Muscle layer of duodenum (tissue), 2 donors: ENCODE results near the gene FAM234A.

Experiments
- H3K27ac ChIP-seq: one replicate; pipeline ENCODE4 v1.7.0; 2013; ENCODE audit warnings: mild to moderate bottlenecking, low read length
- H3K27me3 ChIP-seq: one replicate; pipeline ENCODE4 v1.7.0; 2013; ENCODE audit warnings: low read depth, mild to moderate bottlenecking, control low read depth, low read length
- H3K36me3 ChIP-seq, 2 donors: one replicate each; pipeline ENCODE4 v1.7.0; 2013; ENCODE audit warnings: low read length in 2 of 2, control low read depth in 1 of 2, mild to moderate bottlenecking in 1 of 2; ENCODE audit not compliant: insufficient read depth in 2 of 2, control insufficient read depth in 1 of 2
- H3K4me1 ChIP-seq, 2 donors: one replicate each; pipeline ENCODE4 v1.7.0; 2013; ENCODE audit warnings: low read length in 2 of 2, mild to moderate bottlenecking in 2 of 2, control low read depth in 1 of 2, moderate library complexity in 1 of 2; ENCODE audit not compliant: insufficient read depth in 2 of 2, control insufficient read depth in 1 of 2
- H3K4me3 ChIP-seq, 2 donors: one replicate each; pipeline ENCODE4 v1.7.0; 2013; ENCODE audit warnings: low read length in 2 of 2, low read depth in 1 of 2, mild to moderate bottlenecking in 1 of 2
- H3K9me3 ChIP-seq, 2 donors: one replicate each; pipeline ENCODE4 v1.7.0; 2013; ENCODE audit warnings: low read length in 2 of 2, control low read depth in 1 of 2, mild to moderate bottlenecking in 1 of 2; ENCODE audit not compliant: control insufficient read depth in 1 of 2
- donor health status: healthy.

The FAM234A gene

DNA sequence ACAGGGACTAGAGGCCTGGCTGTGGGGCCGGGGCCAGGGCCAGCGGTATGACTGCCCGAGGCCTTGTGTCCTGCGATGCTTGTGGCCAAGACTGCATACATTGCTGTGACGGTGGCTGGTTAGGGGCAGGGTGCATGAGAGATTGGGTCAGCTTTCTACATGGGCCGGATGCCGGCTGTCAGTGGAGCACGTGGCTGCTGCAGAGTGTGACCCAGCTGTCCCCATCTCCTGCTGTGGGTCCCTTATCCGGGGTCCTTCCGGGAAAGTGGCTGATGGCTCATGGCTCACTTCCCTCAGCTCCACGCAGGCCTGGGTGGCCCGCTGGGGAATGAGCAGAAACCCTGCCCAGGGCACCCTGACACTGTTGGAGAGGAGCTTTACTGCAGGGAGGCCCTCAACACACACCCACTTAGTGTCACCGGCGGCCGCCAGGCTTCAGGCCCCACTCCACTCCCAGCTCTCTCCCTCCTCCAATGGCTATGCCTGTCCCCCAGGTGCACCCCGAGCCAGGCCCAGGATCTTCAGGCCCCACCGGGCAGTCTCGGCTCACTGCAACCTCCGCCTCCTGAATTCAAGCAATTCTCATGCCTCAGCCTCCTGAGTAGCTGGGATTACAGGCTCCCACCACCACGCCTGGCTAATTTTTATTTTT is 41.9 kb downstream of the FAM234A start:
- Histone ChIP-seq H3K27ac (no peak overlapping the region), H3K36me3 (no peaks in the 10 kb centered on the region), H3K4me3 (peak overlapping the region in 1 of 2 donors; percentile 40), H3K27me3 (no peaks in the 10 kb centered on the region), H3K4me1 (peaks cover 0 to 28% of the 10 kb centered on the region in 2 donors), H3K9me3 (no peaks in the 10 kb centered on the region)

DNA sequence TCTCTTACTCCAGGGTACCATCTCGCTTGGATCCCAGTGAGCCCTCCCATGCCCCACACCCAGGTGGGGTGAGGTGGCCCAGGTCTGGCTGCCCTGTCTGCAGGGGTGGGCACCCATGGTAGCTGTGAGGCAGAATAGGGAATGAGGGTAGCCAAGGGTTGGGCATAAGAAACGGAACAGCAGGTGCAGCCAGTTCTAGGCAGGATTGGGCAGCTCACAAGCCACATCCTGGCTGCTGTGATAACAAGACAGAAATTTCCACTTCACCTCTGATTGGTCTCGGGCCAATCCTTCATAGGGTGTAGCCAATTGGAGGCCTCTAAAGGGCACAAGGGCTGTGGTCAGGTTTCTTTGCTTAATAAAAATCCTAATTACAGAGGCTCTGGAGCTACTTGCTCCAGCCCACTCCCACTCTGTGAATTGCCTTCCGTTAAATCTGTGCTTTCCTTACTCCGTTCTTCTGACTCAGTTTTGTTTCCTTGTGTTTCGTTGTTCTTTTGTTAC is 44.3 kb downstream of the FAM234A start:
- Histone ChIP-seq H3K36me3 (no peaks in the 10 kb centered on the region), H3K4me1 (peaks cover 0 to 30% of the 10 kb centered on the region in 2 donors), H3K27ac (no peak overlapping the region), H3K4me3 (no peak overlapping the region), H3K9me3 (no peaks in the 10 kb centered on the region), H3K27me3 (no peaks in the 10 kb centered on the region)

DNA sequence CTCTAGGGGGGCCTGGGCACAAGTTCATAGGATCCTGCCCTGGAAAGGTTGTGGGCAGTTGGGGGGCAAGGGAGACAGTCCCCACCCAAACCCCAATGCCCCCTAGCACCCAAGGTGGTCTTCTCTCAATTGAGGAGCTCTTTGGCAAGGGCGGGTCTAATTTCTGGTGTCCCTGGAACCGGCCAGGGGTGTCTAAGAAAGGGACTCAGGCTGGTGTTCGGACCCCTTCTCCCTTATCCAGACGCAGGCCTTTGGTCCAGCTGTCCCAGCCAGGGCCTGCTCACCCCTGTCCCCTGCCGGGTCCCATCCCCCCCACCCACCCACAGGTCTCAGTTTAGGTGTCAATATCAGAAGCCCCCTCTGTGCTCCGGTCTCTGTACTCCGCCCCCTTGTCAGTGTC is 44.9 kb downstream of the FAM234A start:
- Histone ChIP-seq H3K27me3 (no peaks in the 10 kb centered on the region), H3K4me3 (no peak overlapping the region), H3K27ac (no peak overlapping the region)

DNA sequence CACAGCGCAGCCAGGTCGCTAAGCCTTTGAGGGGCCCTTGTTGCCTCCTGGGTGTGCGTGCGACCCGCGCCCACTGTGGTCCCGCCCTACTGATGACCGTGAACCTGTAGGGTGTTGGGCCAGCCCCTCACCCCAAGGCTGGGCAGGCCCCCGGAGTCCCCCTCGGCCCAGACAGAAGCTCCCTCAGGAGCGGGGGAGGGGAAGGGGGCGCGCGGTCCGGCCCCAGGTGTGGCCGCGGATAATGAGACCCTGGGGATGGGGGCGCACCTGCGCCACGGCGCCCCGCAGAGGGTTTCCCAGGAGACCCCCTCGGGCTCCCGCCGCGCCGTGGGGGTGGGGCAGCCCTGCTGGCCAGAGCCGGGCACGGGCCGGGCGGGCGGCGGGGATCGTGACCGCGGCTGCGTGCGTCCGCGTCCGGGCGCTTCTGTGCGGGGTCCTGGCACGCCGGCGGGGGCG is 45.4 kb downstream of the FAM234A start:
- Histone ChIP-seq H3K36me3 (no peaks in the 10 kb centered on the region), H3K9me3 (no peaks in the 10 kb centered on the region), H3K27ac (no peak overlapping the region), H3K4me1 (peaks cover 0 to 24% of the 10 kb centered on the region in 2 donors), H3K4me3 (peak overlapping the region in 1 of 2 donors; percentile 44), H3K27me3 (no peaks in the 10 kb centered on the region)

More for the DNA sequence above, 44.9 kb downstream of the FAM234A start:
- Histone ChIP-seq H3K36me3 (no peaks in the 10 kb centered on the region), H3K4me1 (peaks cover 0 to 29% of the 10 kb centered on the region in 2 donors), H3K9me3 (no peaks in the 10 kb centered on the region)

DNA sequence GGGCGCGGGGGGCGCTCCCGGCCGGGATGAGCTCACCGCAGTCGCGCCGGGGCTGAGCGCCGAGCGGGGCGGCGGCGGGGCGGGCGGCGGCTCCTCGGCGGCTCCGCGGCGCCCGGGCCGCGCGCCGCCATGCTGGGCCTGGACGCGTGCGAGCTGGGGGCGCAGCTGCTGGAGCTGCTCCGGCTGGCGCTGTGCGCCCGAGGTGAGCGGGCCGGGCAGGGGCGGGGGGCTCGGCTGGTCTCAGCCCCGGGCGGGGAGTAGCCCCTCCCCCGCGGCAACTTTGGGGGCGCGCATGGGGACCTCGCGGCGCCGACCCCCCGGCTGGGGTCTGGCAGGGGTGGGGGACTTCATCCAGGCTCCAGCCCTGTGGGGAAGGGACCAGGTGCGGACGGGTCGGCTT is 45.9 kb downstream of the FAM234A start, which contains the start of gene ARHGDIG:
Gene ARHGDIG (plus strand): TSS at position 40 of the 400 bp plus-strand sequence. CDS start 90 bp downstream, at position 130.
- Histone ChIP-seq H3K4me3 (peak within 1 kb of the TSS in 1 of 2 donors; percentile 44), H3K27me3 (no peaks in the 10 kb centered on the region), H3K9me3 (no peaks in the 10 kb centered on the region), H3K4me1 (peaks cover 0 to 20% of the 10 kb centered on the region in 2 donors), H3K36me3 (no peaks in the 10 kb centered on the region), H3K27ac (no peak within 1 kb of the TSS)

DNA sequence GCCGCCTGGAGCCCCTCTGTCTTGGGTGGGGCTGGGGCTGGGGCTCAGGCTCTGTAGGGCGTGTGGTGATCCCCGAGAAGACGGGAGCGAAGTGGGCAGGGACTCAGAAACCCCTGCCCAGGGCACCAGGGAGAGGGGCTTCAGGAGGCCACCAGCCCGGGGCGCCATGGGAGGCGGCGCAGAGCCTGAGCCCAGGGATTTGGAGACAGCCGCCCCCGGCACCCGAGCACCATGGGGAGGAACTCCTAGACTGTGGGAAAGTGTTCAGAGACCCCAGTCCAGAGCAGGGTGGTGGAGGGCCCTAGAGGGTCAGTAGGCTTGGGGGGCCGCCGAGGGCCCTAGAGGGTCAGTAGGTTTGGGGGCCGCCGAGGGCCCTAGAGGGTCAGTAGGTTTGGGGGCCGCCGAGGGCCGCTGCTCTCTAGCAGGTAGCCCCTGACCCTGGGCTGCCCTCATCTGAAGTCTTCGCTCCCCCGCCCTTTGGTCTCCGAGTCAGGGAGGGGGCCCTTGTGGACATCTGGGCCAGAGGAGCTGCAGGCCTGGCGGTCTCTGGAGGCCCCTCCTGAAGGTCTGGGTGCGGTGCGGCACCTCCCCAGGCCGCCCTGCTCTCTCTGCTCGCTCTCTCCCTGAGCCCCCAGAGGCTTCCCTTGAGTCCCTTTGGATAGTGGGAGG is 46.5 kb downstream of the FAM234A start:
- Histone ChIP-seq H3K27me3 (no peaks in the 10 kb centered on the region), H3K27ac (no peak overlapping the region), H3K4me3 (peak overlapping the region in 1 of 2 donors; percentile 44)

DNA sequence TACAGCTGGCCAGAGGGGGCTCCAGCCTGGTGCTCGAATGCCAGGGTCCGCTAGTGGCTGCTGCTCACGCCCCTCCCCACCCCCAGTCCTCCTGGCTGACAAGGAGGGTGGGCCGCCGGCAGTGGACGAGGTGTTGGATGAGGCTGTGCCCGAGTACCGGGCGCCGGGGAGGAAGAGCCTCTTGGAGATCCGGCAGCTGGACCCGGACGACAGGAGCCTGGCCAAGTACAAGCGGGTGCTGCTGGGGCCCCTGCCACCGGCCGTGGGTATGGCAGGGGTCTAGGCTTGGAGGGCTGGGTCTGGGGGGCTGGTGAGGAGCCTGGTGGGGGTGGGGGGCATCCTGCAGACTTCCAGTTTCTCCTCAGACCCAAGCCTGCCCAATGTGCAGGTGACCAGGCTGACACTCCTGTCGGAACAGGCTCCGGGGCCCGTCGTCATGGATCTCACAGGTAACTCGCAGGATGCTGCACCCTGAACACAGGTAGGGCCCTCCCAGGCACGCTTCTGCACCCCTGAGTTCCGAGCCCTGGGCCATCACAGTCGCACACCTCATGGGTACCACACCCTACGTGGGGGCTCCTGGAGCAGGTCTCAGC is 47.1 kb downstream of the FAM234A start:
- H3K27ac ChIP-seq = no peak overlapping the region
- H3K4me3 ChIP-seq = no peak overlapping the region
- H3K9me3 ChIP-seq = no peaks in the 10 kb centered on the region
- H3K4me1 ChIP-seq = peaks cover 0 to 15% of the 10 kb centered on the region in 2 donors
- H3K36me3 ChIP-seq = no peaks in the 10 kb centered on the region
- no peaks in the 10 kb centered on the region for H3K27me3 ChIP-seq

More for the DNA sequence above, 46.5 kb downstream of the FAM234A start:
- Histone ChIP-seq H3K4me1 (peaks cover 0 to 18% of the 10 kb centered on the region in 2 donors), H3K9me3 (no peaks in the 10 kb centered on the region), H3K36me3 (no peaks in the 10 kb centered on the region)

DNA sequence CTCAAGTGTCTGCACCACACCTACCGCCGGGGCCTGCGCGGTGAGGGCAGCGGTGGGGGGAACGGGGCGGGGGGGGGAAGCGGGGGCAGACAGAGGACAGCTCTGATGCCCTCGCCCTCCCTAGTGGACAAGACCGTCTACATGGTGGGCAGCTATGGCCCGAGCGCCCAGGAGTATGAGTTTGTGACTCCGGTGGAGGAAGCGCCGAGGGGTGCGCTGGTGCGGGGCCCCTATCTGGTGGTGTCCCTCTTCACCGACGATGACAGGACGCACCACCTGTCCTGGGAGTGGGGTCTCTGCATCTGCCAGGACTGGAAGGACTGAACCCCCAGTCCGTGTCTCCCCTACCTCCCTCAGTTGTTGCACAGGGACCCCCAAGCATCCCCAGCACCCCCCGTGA is 47.9 kb downstream of the FAM234A start:
- H3K4me3 ChIP-seq = no peak overlapping the region

DNA sequence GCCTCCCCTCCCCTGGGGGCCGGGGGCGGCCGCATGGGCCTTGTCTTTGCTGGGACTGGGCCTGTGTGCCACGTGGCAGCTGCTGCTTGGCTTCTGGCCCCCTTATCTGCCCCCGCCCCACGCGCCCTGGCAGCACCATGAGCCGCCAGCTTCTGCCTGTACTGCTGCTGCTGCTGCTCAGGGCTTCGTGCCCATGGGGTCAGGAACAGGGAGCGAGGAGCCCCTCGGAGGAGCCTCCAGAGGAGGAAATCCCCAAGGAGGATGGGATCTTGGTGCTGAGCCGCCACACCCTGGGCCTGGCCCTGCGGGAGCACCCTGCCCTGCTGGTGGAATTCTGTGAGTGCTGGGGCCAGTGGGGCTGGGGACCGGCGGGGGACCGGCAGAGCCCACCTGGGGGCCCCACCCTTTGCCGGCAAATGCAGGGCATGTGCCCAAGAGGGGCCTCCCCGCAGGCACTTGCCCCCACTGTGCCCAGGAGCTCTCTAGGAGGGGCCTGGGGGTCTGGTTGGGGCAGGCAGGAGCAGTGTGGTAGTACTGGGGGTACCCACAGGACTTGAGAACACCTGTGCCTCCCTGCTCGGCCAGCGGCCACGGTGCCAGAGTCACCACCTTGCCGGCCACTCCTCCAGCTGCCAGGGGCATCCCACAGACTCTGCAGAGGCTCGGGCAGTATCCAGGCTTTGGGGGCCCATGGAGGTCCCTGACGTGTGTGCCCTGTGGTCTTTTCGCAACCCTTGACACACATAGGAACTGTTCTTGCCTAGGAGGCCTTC is 48.6 kb downstream of the FAM234A start, which contains the start of gene PDIA2:
Gene PDIA2 (plus strand): TSS at position 132 of the 773 bp plus-strand sequence. CDS start 6 bp downstream, at position 138.
- H3K27me3 ChIP-seq = no peaks in the 10 kb centered on the region
- no peak within 1 kb of the TSS for H3K4me3 ChIP-seq
- H3K9me3 ChIP-seq = no peaks in the 10 kb centered on the region
- peaks cover 0 to 15% of the 10 kb centered on the region in 2 donors for H3K4me1 ChIP-seq
- H3K27ac ChIP-seq = no peak within 1 kb of the TSS
- H3K36me3 ChIP-seq = peaks cover 0 to 12% of the 10 kb centered on the region in 2 donors

More for the DNA sequence above, 47.9 kb downstream of the FAM234A start:
- Histone ChIP-seq H3K9me3 (no peaks in the 10 kb centered on the region), H3K36me3 (peaks cover 0 to 5% of the 10 kb centered on the region in 2 donors), H3K27ac (no peak overlapping the region), H3K27me3 (no peaks in the 10 kb centered on the region), H3K4me1 (peaks cover 0 to 15% of the 10 kb centered on the region in 2 donors)

DNA sequence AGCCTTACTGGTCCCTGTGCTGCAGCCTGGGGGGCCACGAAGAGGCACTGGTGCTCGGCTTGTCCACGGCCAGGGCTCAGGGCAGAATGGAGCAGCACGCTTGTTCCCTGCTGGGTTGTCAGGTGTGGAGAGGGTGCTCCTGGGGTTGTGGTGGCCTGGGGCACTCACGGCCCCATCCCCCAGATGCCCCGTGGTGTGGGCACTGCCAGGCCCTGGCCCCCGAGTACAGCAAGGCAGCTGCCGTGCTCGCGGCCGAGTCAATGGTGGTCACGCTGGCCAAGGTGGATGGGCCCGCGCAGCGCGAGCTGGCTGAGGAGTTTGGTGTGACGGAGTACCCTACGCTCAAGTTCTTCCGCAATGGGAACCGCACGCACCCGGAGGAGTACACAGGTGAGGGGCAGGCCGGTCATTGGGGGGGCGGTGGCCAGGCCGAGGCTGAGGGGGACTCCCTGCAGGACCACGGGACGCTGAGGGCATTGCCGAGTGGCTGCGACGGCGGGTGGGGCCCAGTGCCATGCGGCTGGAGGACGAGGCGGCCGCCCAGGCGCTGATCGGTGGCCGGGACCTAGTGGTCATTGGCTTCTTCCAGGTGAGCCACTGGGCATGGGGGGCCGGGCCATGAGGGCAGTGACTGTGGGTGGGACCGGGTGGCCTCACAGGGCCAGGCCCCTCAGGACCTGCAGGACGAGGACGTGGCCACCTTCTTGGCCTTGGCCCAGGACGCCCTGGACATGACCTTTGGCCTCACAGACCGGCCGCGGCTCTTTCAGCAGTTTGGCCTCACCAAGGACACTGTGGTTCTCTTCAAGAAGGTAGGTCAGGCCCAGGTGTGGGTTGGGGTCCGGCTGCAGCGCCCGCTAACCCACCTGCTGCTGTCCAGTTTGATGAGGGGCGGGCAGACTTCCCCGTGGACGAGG is 49.8 kb downstream of the FAM234A start:
- no peaks in the 10 kb centered on the region for H3K9me3 ChIP-seq
- no peaks in the 10 kb centered on the region for H3K27me3 ChIP-seq
- peaks cover 0 to 15% of the 10 kb centered on the region in 2 donors for H3K4me1 ChIP-seq
- no peak overlapping the region for H3K27ac ChIP-seq
- H3K36me3 ChIP-seq = peaks cover 0 to 25% of the 10 kb centered on the region in 2 donors
- no peak overlapping the region for H3K4me3 ChIP-seq
